Astrocyte (in vitro differentiated cells and primary cell): ENCODE data around the gene ATP10A.

ENCODE experiments used
- EZH2 ChIP-seq: IDR thresholded peaks from 2 replicates; pipeline ENCODE4 v1.6.1; 2012; ENCODE audit warnings: mild to moderate bottlenecking, low read length, inconsistent platforms; ENCODE audit not compliant: insufficient read depth
- TF ChIP-seq, protein P1 (sequence below): IDR thresholded peaks from 2 replicates; pipeline ENCODE4 v1.5.1; 2011; ENCODE audit warnings: low read depth, mild to moderate bottlenecking, inconsistent platforms, low read length, moderate library complexity; ENCODE audit not compliant: insufficient read depth

DNA sequence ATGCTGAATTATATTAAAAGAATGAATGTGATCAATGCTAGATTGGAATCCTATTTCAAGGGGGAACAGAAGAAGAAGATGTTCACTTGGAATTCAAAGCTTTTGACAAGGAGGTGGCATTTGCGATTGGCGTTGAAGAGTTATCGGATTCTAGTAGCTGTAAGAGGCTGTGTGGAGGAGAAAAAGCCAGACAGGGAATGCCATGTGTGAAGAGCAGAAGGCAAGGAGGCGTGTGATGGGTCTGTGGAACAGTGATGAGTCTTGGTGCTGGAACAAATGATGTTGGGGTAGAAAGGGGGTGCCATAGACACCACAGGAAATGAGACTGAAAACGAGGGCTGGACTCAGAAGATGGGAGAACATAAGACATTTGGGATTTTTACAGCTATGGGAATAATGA is 30.5 kb upstream of the ATP10A start:
- TF ChIP-seq, protein P1, sequence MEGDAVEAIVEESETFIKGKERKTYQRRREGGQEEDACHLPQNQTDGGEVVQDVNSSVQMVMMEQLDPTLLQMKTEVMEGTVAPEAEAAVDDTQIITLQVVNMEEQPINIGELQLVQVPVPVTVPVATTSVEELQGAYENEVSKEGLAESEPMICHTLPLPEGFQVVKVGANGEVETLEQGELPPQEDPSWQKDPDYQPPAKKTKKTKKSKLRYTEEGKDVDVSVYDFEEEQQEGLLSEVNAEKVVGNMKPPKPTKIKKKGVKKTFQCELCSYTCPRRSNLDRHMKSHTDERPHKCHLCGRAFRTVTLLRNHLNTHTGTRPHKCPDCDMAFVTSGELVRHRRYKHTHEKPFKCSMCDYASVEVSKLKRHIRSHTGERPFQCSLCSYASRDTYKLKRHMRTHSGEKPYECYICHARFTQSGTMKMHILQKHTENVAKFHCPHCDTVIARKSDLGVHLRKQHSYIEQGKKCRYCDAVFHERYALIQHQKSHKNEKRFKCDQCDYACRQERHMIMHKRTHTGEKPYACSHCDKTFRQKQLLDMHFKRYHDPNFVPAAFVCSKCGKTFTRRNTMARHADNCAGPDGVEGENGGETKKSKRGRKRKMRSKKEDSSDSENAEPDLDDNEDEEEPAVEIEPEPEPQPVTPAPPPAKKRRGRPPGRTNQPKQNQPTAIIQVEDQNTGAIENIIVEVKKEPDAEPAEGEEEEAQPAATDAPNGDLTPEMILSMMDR = no peak
- TF ChIP-seq EZH2 = no peak
